GM23338 (cell line): ENCODE data around the gene FARP1. TPM values are rescaled to one million over a fixed set of nuclear protein-coding genes. Genes with fewer than 3 reads are reported as not detected.

ENCODE experiments used
- ATAC-seq: fragments of 200-7000 bp; cut with Tn5 transposase; 3 replicates; pipeline ENCODE4 v1.9.1; 2020
- DNase-seq: peaks from one replicate; pipeline ENCODE4 v3.0.0-alpha.2; 2015; ENCODE audit warnings: low spot score
- H2AFZ ChIP-seq: fragments of 200-600 bp; sonication (generic); 2 replicates; pipeline ENCODE4 v1.8.0; 2016; ENCODE audit warnings: antibody characterized with exemption, mild to moderate bottlenecking, moderate library complexity
- H3F3A ChIP-seq: fragments of 200-600 bp; sonication (generic); replicated peaks from 2 replicates; pipeline ENCODE4 v1.8.0; 2017; ENCODE audit warnings: antibody characterized with exemption, mixed run types, low read depth
- H3K27ac ChIP-seq: fragments of 200-600 bp; sonication (generic); 2 replicates; pipeline ENCODE4 v1.6.1; 2016; ENCODE audit warnings: low read depth
- H3K27me3 ChIP-seq: fragments of 200-600 bp; sonication (generic); 2 replicates; pipeline ENCODE4 v1.8.0; 2016; ENCODE audit warnings: mild to moderate bottlenecking, mixed run types, moderate library complexity; ENCODE audit not compliant: insufficient read depth
- H3K36me3 ChIP-seq: fragments of 200-600 bp; sonication (generic); 2 replicates; pipeline ENCODE4 v1.8.0; 2016; ENCODE audit warnings: mild to moderate bottlenecking; ENCODE audit not compliant: insufficient read depth
- H3K4me1 ChIP-seq: fragments of 200-600 bp; sonication (generic); 2 replicates; pipeline ENCODE4 v1.8.0; 2016; ENCODE audit warnings: mild to moderate bottlenecking, moderate library complexity; ENCODE audit not compliant: insufficient read depth
- H3K4me2 ChIP-seq: fragments of 200-600 bp; sonication (generic); 2 replicates; pipeline ENCODE4 v1.7.1; 2017; ENCODE audit warnings: mixed run types
- H3K4me3 ChIP-seq: fragments of 200-600 bp; sonication (generic); 2 replicates; pipeline ENCODE4 v1.6.1; 2016; ENCODE audit warnings: mixed run types
- H3K79me2 ChIP-seq: fragments of 200-600 bp; sonication (generic); replicated peaks from 2 replicates; pipeline ENCODE4 v1.8.0; 2017; ENCODE audit warnings: mild to moderate bottlenecking; ENCODE audit not compliant: insufficient read depth
- H3K9me2 ChIP-seq: fragments of 200-600 bp; sonication (generic); 2 replicates; pipeline ENCODE4 v1.8.0; 2017; ENCODE audit not compliant: insufficient read depth
- H4K20me1 ChIP-seq: fragments of 200-600 bp; sonication (generic); replicated peaks from 2 replicates; pipeline ENCODE4 v1.8.0; 2017; ENCODE audit warnings: mild to moderate bottlenecking; ENCODE audit not compliant: insufficient read depth
- H3K27ac Mint-ChIP-seq: 2 replicates; pipeline ENCODE4 v1.8.0; 2020; ENCODE audit warnings: inconsistent platforms, mild to moderate bottlenecking, moderate library complexity, mixed read lengths
- H3K27me3 Mint-ChIP-seq: 3 replicates; pipeline ENCODE4 v1.8.0; 2022; ENCODE audit warnings: low read depth, mild to moderate bottlenecking, moderate library complexity, mixed read lengths, inconsistent platforms; ENCODE audit not compliant: insufficient read depth, poor library complexity
- H3K36me3 Mint-ChIP-seq: 3 replicates; pipeline ENCODE4 v1.8.0; 2021; ENCODE audit warnings: low read depth, mild to moderate bottlenecking, inconsistent platforms, moderate library complexity, mixed read lengths
- H3K4me1 Mint-ChIP-seq: 3 replicates; pipeline ENCODE4 v1.8.0; 2020; ENCODE audit warnings: mild to moderate bottlenecking, inconsistent platforms, mixed read lengths
- H3K4me3 Mint-ChIP-seq: 3 replicates; pipeline ENCODE4 v1.8.0; 2021; ENCODE audit warnings: moderate library complexity, mild to moderate bottlenecking, inconsistent platforms, mixed read lengths
- H3K9me3 Mint-ChIP-seq: 3 replicates; pipeline ENCODE4 v1.8.0; 2020; ENCODE audit warnings: moderate library complexity, mild to moderate bottlenecking, inconsistent platforms, mixed read lengths
- CREB1 ChIP-seq: fragments of 250-450 bp; sonication (Bioruptor Pico); IDR thresholded peaks from 2 replicates; pipeline ENCODE4 v1.5.0; 2020; ENCODE audit warnings: low read depth, mild to moderate bottlenecking, moderate library complexity
- EZH2 ChIP-seq: fragments of 200-600 bp; sonication (generic); IDR thresholded peaks from one replicate; pipeline ENCODE4 v1.8.0; 2017; ENCODE audit warnings: antibody characterized with exemption, mild to moderate bottlenecking, low read depth; ENCODE audit not compliant: unreplicated experiment
- JUNB ChIP-seq: IDR thresholded peaks from one replicate; pipeline ENCODE4 v1.6.1; 2016; ENCODE audit warnings: antibody characterized with exemption; ENCODE audit not compliant: unreplicated experiment
- NANOG ChIP-seq: IDR thresholded peaks from 2 replicates; pipeline ENCODE4 v1.6.1; 2016; ENCODE audit warnings: antibody characterized with exemption, borderline replicate concordance
- POLR2AphosphoS5 ChIP-seq: IDR thresholded peaks from 2 replicates; pipeline ENCODE4 v1.6.1; 2016; ENCODE audit warnings: antibody characterized with exemption, low read depth
- STAT1 ChIP-seq: IDR thresholded peaks from one replicate; pipeline ENCODE4 v1.6.1; 2016; ENCODE audit warnings: antibody characterized with exemption; ENCODE audit not compliant: unreplicated experiment
- ZNF331 ChIP-seq: fragments of 250-450 bp; sonication (Bioruptor Pico); IDR thresholded peaks from 2 replicates; pipeline ENCODE4 v1.5.0; 2020; ENCODE audit warnings: low read depth, mild to moderate bottlenecking, moderate library complexity
- polyA plus RNA-seq: library from polyadenylated mRNA; unstranded; fragments of >200 nt; fragmentation: Nextera tagmentation; extraction: Ambion mirVana; gene quantifications from 2 replicates; pipeline ENCODE4 v1.2.1, GENCODE V29; 2016
- total RNA-seq: library from RNA; depleted of rRNA; stranded (reverse); fragments of >200 nt; shearing (Covaris generic); gene quantifications from 2 replicates; pipeline ENCODE4 v1.2.3, GENCODE V29; 2014
- TF ChIP-seq, protein P1 (sequence below), 2 experiments: fragments of 200-600 bp in 1 of 2; sonication (generic) in 1 of 2; conservative IDR thresholded peaks; 2 replicates each; pipeline versions ENCODE4 v1.5.1 to v1.6.1; 2016 to 2017; ENCODE audit warnings: antibody characterized with exemption in 2 of 2, low read depth in 2 of 2, mild to moderate bottlenecking in 2 of 2, moderate library complexity in 1 of 2

The FARP1 gene
- total and polyA plus RNA-seq, 2 experiments from 2014 or later, result 53.6 to 82.5 TPM

DNA sequence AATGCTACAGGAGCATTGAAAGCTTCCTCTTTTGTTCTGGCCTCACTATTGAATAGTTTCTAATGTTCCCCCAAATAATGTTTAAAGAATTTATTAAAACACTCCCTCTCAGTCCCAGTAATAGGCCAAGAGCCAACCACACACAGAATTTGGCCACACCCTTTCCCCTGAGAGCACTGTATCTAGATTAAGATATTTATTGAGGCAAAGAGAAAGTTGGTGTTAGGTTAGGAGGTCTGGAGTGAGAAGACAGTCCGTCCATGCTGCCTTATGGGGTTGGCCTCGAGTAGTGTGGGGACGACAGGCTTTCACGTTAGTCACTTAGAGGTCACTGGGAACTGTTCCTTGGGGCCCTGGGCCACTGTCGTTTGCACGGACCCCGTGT, 157.1 kb downstream of the FARP1 start (continued):
- TF ChIP-seq, protein P1, sequence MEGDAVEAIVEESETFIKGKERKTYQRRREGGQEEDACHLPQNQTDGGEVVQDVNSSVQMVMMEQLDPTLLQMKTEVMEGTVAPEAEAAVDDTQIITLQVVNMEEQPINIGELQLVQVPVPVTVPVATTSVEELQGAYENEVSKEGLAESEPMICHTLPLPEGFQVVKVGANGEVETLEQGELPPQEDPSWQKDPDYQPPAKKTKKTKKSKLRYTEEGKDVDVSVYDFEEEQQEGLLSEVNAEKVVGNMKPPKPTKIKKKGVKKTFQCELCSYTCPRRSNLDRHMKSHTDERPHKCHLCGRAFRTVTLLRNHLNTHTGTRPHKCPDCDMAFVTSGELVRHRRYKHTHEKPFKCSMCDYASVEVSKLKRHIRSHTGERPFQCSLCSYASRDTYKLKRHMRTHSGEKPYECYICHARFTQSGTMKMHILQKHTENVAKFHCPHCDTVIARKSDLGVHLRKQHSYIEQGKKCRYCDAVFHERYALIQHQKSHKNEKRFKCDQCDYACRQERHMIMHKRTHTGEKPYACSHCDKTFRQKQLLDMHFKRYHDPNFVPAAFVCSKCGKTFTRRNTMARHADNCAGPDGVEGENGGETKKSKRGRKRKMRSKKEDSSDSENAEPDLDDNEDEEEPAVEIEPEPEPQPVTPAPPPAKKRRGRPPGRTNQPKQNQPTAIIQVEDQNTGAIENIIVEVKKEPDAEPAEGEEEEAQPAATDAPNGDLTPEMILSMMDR (conservative IDR thresholded peaks at IDR 0.05; ENCODE audit: low read depth in 2 of 2), result no peak
- TF ChIP-seq NANOG (no peak), EZH2 (no peak)

DNA sequence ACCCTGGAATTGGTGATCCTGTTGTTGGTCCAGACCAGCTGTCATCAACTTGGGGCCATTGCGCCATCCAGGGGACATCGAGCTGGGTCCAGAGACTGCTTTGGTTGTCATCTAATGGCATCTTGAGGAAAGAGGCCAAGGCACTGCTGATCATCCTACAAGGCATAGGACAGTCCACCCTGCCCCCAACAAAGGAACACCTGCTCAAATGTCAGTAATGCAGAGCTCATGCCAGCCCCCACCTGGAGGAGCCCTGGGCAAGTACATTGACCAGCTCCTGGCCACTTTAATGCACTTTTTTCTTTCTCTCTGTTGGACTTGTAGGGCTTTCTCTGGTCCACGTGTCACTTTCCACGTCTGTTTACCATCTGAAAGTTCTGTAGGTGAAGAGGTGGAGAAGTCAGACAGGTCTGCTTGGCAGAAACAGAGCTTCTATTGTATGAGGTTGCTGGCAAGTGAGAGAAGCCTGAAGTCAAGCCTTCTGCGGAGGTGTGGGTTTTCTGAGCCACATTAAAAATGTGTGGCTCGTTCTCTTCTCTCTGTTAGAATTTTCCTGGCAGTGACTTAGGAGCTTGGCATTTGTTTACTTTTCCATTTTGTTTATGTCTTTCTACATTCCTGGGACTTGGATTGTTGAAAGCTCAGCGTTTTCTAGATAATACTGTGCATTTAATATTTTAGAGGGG, 158.2 kb downstream of the FARP1 start:
- Mint-ChIP-seq H3K36me3 (peaks cover 5% of the 10 kb centered on the region; the same call in 1 of the 3 replicates), H3K27me3 (peaks cover 4% of the 10 kb centered on the region)

DNA sequence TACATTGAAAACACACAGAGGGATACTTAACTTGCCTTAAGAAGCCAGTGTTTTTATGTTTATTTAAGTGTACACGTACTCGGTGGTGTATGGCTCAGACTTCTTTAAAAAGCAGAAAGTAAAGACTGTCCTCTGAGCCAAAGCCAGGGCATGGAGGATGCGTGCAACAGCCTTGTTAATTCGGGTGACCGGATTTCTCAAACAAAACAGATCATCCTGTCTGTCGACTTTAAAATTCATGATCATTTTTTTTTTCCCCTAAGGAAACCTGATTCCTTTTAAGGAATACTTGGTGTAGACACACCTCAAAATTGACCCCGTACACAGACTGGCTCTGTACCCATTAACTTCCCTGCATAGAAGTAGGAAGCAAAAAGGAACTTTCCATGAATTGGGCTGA, 158.8 kb downstream of the FARP1 start:
- H4K20me1 ChIP-seq, result peaks cover 5% of the 10 kb centered on the region; the same call in 1 of the 2 replicates
- no peak overlapping the region for H3K4me2 ChIP-seq
- H3K4me3 ChIP-seq, result no peak overlapping the region
- Mint-ChIP-seq H3K4me3 (no peak overlapping the region), H3K9me3 (no peaks in the 10 kb centered on the region), H3K27ac (no peak overlapping the region), H3K4me1 (peaks cover 25% of the 10 kb centered on the region), H3K36me3 (peaks cover 5% of the 10 kb centered on the region; the same call in 1 of the 3 replicates), H3K27me3 (peaks cover 4% of the 10 kb centered on the region)
- H3K27me3 ChIP-seq, result no peaks in the 10 kb centered on the region
- no peak overlapping the region for H2AFZ ChIP-seq
- peaks cover 13% of the 10 kb centered on the region for H3K4me1 ChIP-seq
- DNase-seq (no peak), ATAC-seq (no peak)
- H3K79me2 ChIP-seq, result peaks cover 90% of the 10 kb centered on the region
- no peaks in the 10 kb centered on the region for H3K36me3 ChIP-seq
- no peaks in the 10 kb centered on the region for H3F3A ChIP-seq
- no peaks in the 10 kb centered on the region for H3K9me2 ChIP-seq
- no peak overlapping the region for H3K27ac ChIP-seq
- TF ChIP-seq POLR2AphosphoS5 (no peak), NANOG (no peak), CREB1 (CRISPR knock-in tag) (no peak), STAT1 (no peak)

More for the DNA sequence above, 158.2 kb downstream of the FARP1 start:
- no peaks in the 10 kb centered on the region for H3F3A ChIP-seq
- ATAC-seq, result no peak
- H2AFZ ChIP-seq, result no peak overlapping the region
- H3K9me2 ChIP-seq, result no peaks in the 10 kb centered on the region
- no peak overlapping the region for H3K27ac ChIP-seq
- DNase-seq, result no peak
- no peaks in the 10 kb centered on the region for H3K36me3 ChIP-seq
- peaks cover 12% of the 10 kb centered on the region; the same call in 1 of the 2 replicates for H4K20me1 ChIP-seq
- peaks cover 28% of the 10 kb centered on the region for H3K4me1 Mint-ChIP-seq
- no peak overlapping the region for H3K4me2 ChIP-seq
- H3K9me3 Mint-ChIP-seq, result no peaks in the 10 kb centered on the region
- no peak overlapping the region for H3K4me3 Mint-ChIP-seq
- H3K27ac Mint-ChIP-seq, result no peak overlapping the region
- no peaks in the 10 kb centered on the region for H3K27me3 ChIP-seq
- peaks cover 89% of the 10 kb centered on the region for H3K79me2 ChIP-seq
- H3K4me1 ChIP-seq, result peaks cover 13% of the 10 kb centered on the region
- no peak for TF ChIP-seq ZNF331 (CRISPR knock-in tag)
- no peak for TF ChIP-seq JUNB
- TF ChIP-seq, protein P1 (conservative IDR thresholded peaks at IDR 0.05; ENCODE audit: low read depth in 2 of 2), result peak in 1 of 2 experiments; percentile 21; a peak in 1 of 4 replicates
- no peak for TF ChIP-seq STAT1
- TF ChIP-seq NANOG, result no peak
- H3K4me3 ChIP-seq, result no peak overlapping the region
